SK-N-SH treated with all-trans-retinoic acid at 6 μM for 48 hours (cell line): ENCODE measurements around the gene ANGPT4.

Experiments used
- ATAC-seq: fragments of 200-7000 bp; cut with Tn5 transposase; 3 replicates; pipeline ENCODE4 v1.9.1; 2020; ENCODE audit warnings: mild to moderate bottlenecking, moderate library complexity
- ARNTL ChIP-seq: fragments of 450-650 bp; formaldehyde crosslinking; IDR thresholded peaks from 2 replicates; pipeline ENCODE4 v1.5.0; 2020; ENCODE audit warnings: low read depth, mild to moderate bottlenecking, moderate library complexity, borderline replicate concordance
- CSRNP3 ChIP-seq: fragments of 250-450 bp; sonication (Bioruptor Pico); IDR thresholded peaks from 2 replicates; pipeline ENCODE4 v1.5.1; 2021; ENCODE audit warnings: mild to moderate bottlenecking, moderate library complexity
- ESRRG ChIP-seq: fragments of 250-450 bp; sonication (Bioruptor Pico); IDR thresholded peaks from 2 replicates; pipeline ENCODE4 v1.6.1; 2021; ENCODE audit warnings: mild to moderate bottlenecking
- ISL1 ChIP-seq: fragments of 250-450 bp; sonication (Bioruptor Pico); IDR thresholded peaks from 2 replicates; pipeline ENCODE4 v2.1.2; 2022; ENCODE audit warnings: mild to moderate bottlenecking, moderate library complexity
- OSR1 ChIP-seq: fragments of 250-450 bp; sonication (Bioruptor Pico); IDR thresholded peaks from 2 replicates; pipeline ENCODE4 v1.8.0; 2022; ENCODE audit warnings: moderate library complexity, mild to moderate bottlenecking, inconsistent platforms
- PATZ1 ChIP-seq: fragments of 250-450 bp; sonication (Bioruptor Pico); IDR thresholded peaks from 2 replicates; pipeline ENCODE4 v1.8.0; 2020; ENCODE audit warnings: mild to moderate bottlenecking, moderate library complexity, borderline replicate concordance
- POU6F1 ChIP-seq: fragments of 250-450 bp; sonication (Bioruptor Pico); IDR thresholded peaks from 2 replicates; pipeline ENCODE4 v1.8.0; 2021; ENCODE audit warnings: low read depth, mild to moderate bottlenecking, moderate library complexity, borderline replicate concordance
- PPARA ChIP-seq: fragments of 250-450 bp; sonication (Bioruptor Pico); IDR thresholded peaks from 2 replicates; pipeline ENCODE4 v1.5.0; 2020; ENCODE audit warnings: mild to moderate bottlenecking, borderline replicate concordance
- RARB ChIP-seq: fragments of 250-450 bp; sonication (Bioruptor Pico); IDR thresholded peaks from 2 replicates; pipeline ENCODE4 v1.8.0; 2021; ENCODE audit warnings: mild to moderate bottlenecking, moderate library complexity
- SNAI2 ChIP-seq: fragments of 250-450 bp; sonication (Bioruptor Pico); IDR thresholded peaks from 2 replicates; pipeline ENCODE4 v1.5.0; 2020; ENCODE audit warnings: mild to moderate bottlenecking, moderate library complexity
- TCF4 ChIP-seq: fragments of 250-450 bp; sonication (Bioruptor Pico); IDR thresholded peaks from 2 replicates; pipeline ENCODE4 v1.8.0; 2021; ENCODE audit warnings: mild to moderate bottlenecking, moderate library complexity, borderline replicate concordance
- TOX ChIP-seq: fragments of 250-450 bp; sonication (Bioruptor Pico); IDR thresholded peaks from 2 replicates; pipeline ENCODE4 v1.8.0; 2021; ENCODE audit warnings: mild to moderate bottlenecking, moderate library complexity, borderline replicate concordance
- TSHZ2 ChIP-seq: fragments of 250-450 bp; sonication (Bioruptor Pico); IDR thresholded peaks from 2 replicates; pipeline ENCODE4 v1.5.0; 2020; ENCODE audit warnings: mild to moderate bottlenecking, moderate library complexity
- ZFP30 ChIP-seq: fragments of 450-650 bp; formaldehyde crosslinking; IDR thresholded peaks from 2 replicates; pipeline ENCODE4 v1.5.0; 2022; ENCODE audit warnings: mild to moderate bottlenecking, moderate library complexity
- ZNF565 ChIP-seq: fragments of 450-650 bp; formaldehyde crosslinking; conservative IDR thresholded peaks from 2 replicates; pipeline ENCODE4 v1.5.0; 2020; ENCODE audit warnings: low read depth, mild to moderate bottlenecking, moderate library complexity
- ZNF70 ChIP-seq: fragments of 450-650 bp; formaldehyde crosslinking; IDR thresholded peaks from 2 replicates; pipeline ENCODE4 v1.5.0; 2020; ENCODE audit warnings: mild to moderate bottlenecking, moderate library complexity
- ZNF8 ChIP-seq: fragments of 450-650 bp; formaldehyde crosslinking; IDR thresholded peaks from 2 replicates; pipeline ENCODE4 v1.5.0; 2020; ENCODE audit warnings: mild to moderate bottlenecking, moderate library complexity

ANGPT4 gene

GRCh38 chr20:934186-934840, 18.2 kb upstream of the ANGPT4 start:
- TF ChIP-seq PATZ1 = no peak
- no peak for TF ChIP-seq TOX (CRISPR knock-in tag)
- TF ChIP-seq ARNTL (CRISPR knock-in tag) = no peak
- TF ChIP-seq POU6F1 = no peak
- no peak for TF ChIP-seq CSRNP3 (CRISPR knock-in tag)
- no peak for TF ChIP-seq ZNF565 (CRISPR knock-in tag)
- TF ChIP-seq PPARA (CRISPR knock-in tag) = no peak
- TF ChIP-seq OSR1 (CRISPR knock-in tag) = no peak
- ATAC-seq = no peak

GRCh38 chr20:933029-933428, 16.9 kb upstream of the ANGPT4 start:
- no peak for ATAC-seq
- no peak for TF ChIP-seq POU6F1
- TF ChIP-seq TSHZ2 (CRISPR knock-in tag) = no peak
- no peak for TF ChIP-seq ARNTL (CRISPR knock-in tag)
- TF ChIP-seq SNAI2 = no peak
- TF ChIP-seq TOX (CRISPR knock-in tag) = no peak
- no peak for TF ChIP-seq PPARA (CRISPR knock-in tag)
- TF ChIP-seq ZNF565 (CRISPR knock-in tag) = no peak
- no peak for TF ChIP-seq RARB

GRCh38 chr20:931401-931800, 15.3 kb upstream of the ANGPT4 start:
- ATAC-seq = no peak
- TF ChIP-seq RARB (no peak), ZFP30 (CRISPR knock-in tag) (no peak), TOX (CRISPR knock-in tag) (no peak), ESRRG (CRISPR knock-in tag) (no peak), POU6F1 (no peak), TSHZ2 (CRISPR knock-in tag) (no peak), OSR1 (CRISPR knock-in tag) (no peak), ZNF70 (CRISPR knock-in tag) (no peak), TCF4 (no peak), PPARA (CRISPR knock-in tag) (no peak), ISL1 (CRISPR knock-in tag) (no peak), PATZ1 (no peak), ARNTL (CRISPR knock-in tag) (no peak), ZNF8 (no peak)
